Keratinocyte (primary cell): ENCODE data around the gene CDKN1B. TPM values are rescaled to one million over a fixed set of nuclear protein-coding genes. Genes with fewer than 3 reads are reported as not detected.

Source experiments
- DNase-seq: peaks from one replicate; pipeline ENCODE4 v3.0.0-alpha.2; 2011; ENCODE audit warnings: low read depth, missing footprints, low spot score
- FAIRE-seq: peaks from 2 replicates; lab custom pipeline; 2011; peaks lifted over from hg19 to GRCh38; lab: Jason Lieb, UNC
- H2AFZ ChIP-seq: 2 replicates; pipeline ENCODE4 v1.6.0; 2012; ENCODE audit warnings: low read length, control low read depth, inconsistent platforms; ENCODE audit not compliant: control insufficient read depth
- H3K27ac ChIP-seq: 2 replicates; pipeline ENCODE4 v1.5.1; 2011; ENCODE audit warnings: low read length; ENCODE audit not compliant: control insufficient read depth, insufficient read depth
- H3K27me3 ChIP-seq: 3 replicates; pipeline ENCODE4 v1.6.0; 2011; ENCODE audit warnings: low read length; ENCODE audit not compliant: control insufficient read depth, insufficient read depth; ENCODE audit errors: extremely low read depth
- H3K36me3 ChIP-seq, 2 experiments: 2 replicates in 1 of 2; 3 replicates in 1 of 2; pipeline ENCODE4 v1.5.1; 2011; ENCODE audit warnings: low read length in 2 of 2, mild to moderate bottlenecking in 1 of 2; ENCODE audit not compliant: control insufficient read depth in 2 of 2, insufficient read depth in 2 of 2; ENCODE audit errors: extremely low read depth in 1 of 2
- H3K4me1 ChIP-seq: 3 replicates; pipeline ENCODE4 v1.5.1; 2011; ENCODE audit warnings: low read length; ENCODE audit not compliant: control insufficient read depth, insufficient read depth; ENCODE audit errors: extremely low read depth
- H3K4me2 ChIP-seq: 3 replicates; pipeline ENCODE4 v1.6.0; 2011; ENCODE audit warnings: low read depth, low read length; ENCODE audit not compliant: control insufficient read depth, insufficient read depth; ENCODE audit errors: extremely low read depth
- H3K4me3 ChIP-seq, 3 experiments: fragments of 200-600 bp in 1 of 3; sonication (generic) in 1 of 3; 2 replicates in 2 of 3; 3 replicates in 1 of 3; pipeline ENCODE4 v1.5.1; 2011 to 2016; ENCODE audit warnings: low read length in 3 of 3, mild to moderate bottlenecking in 3 of 3, control low read depth in 2 of 3, inconsistent platforms in 1 of 3, low read depth in 1 of 3, mixed read lengths in 1 of 3, mixed run types in 1 of 3, moderate library complexity in 1 of 3; ENCODE audit not compliant: control insufficient read depth in 2 of 3, insufficient read depth in 2 of 3; ENCODE audit errors: extremely low read depth in 1 of 3
- H3K79me2 ChIP-seq: 2 replicates; pipeline ENCODE4 v1.6.0; 2012; ENCODE audit warnings: low read length; ENCODE audit not compliant: control insufficient read depth, insufficient read depth
- H3K9ac ChIP-seq: 3 replicates; pipeline ENCODE4 v1.6.0; 2011; ENCODE audit warnings: low read length; ENCODE audit not compliant: control insufficient read depth, insufficient read depth; ENCODE audit errors: extremely low read depth
- H3K9me1 ChIP-seq: 3 replicates; pipeline ENCODE4 v1.6.0; 2011; ENCODE audit warnings: low read length; ENCODE audit not compliant: control insufficient read depth, insufficient read depth; ENCODE audit errors: extremely low read depth
- H3K9me3 ChIP-seq: 2 replicates; pipeline ENCODE4 v1.5.1; 2012; ENCODE audit warnings: low read depth, low read length; ENCODE audit not compliant: control insufficient read depth
- H4K20me1 ChIP-seq: 3 replicates; pipeline ENCODE4 v1.6.0; 2011; ENCODE audit warnings: low read length; ENCODE audit not compliant: control insufficient read depth, insufficient read depth; ENCODE audit errors: extremely low read depth
- EZH2 ChIP-seq: IDR thresholded peaks from one replicate; pipeline ENCODE4 v1.6.1; 2012; ENCODE audit warnings: inconsistent platforms, mild to moderate bottlenecking, low read length, moderate library complexity
- dilution Hi-C: fragments of 300-500 bp; cut with MboI; formaldehyde crosslinking; loops from one replicate; pipeline ENCODE4 v1.7.0; 2020; ENCODE audit warnings: low sequenced_read_pairs; ENCODE audit not compliant: extremely low pct_ligation_motif_present
- polyA plus RNA-seq, 5 experiments: library from polyadenylated mRNA; depleted of rRNA in 3 of 5; stranded (reverse) in 3 of 5; stranded (forward) in 1 of 5; unstranded in 1 of 5; fragments of >200 nt; gene quantifications; 1 replicate in 1 of 5; 2 replicates in 3 of 5; 3 replicates in 1 of 5; pipeline versions ENCODE4 v1.2.1 to v1.2.3, GENCODE V29; 2011 to 2012; ENCODE audit warnings: missing spikeins in 2 of 5, low read depth in 1 of 5, low replicate concordance in 1 of 5
- TF ChIP-seq, protein P1 (sequence below), 3 experiments: IDR thresholded peaks in 1 of 3; conservative IDR thresholded peaks in 1 of 3; optimal IDR thresholded peaks in 1 of 3; 2 replicates in 2 of 3; 3 replicates in 1 of 3; pipeline versions ENCODE3 to v1.5.1; 2011; ENCODE audit warnings: low read length in 3 of 3, mild to moderate bottlenecking in 3 of 3, moderate library complexity in 2 of 3, control low read depth in 1 of 3, inconsistent platforms in 1 of 3; ENCODE audit not compliant: insufficient read depth in 2 of 3; ENCODE audit errors: extremely low read depth in 1 of 3

The CDKN1B gene
- polyA plus RNA-seq, 1 donor (not counting 4 experiments of a cell fraction or from before 2014, with no cell fraction given): 5.1 TPM

DNA sequence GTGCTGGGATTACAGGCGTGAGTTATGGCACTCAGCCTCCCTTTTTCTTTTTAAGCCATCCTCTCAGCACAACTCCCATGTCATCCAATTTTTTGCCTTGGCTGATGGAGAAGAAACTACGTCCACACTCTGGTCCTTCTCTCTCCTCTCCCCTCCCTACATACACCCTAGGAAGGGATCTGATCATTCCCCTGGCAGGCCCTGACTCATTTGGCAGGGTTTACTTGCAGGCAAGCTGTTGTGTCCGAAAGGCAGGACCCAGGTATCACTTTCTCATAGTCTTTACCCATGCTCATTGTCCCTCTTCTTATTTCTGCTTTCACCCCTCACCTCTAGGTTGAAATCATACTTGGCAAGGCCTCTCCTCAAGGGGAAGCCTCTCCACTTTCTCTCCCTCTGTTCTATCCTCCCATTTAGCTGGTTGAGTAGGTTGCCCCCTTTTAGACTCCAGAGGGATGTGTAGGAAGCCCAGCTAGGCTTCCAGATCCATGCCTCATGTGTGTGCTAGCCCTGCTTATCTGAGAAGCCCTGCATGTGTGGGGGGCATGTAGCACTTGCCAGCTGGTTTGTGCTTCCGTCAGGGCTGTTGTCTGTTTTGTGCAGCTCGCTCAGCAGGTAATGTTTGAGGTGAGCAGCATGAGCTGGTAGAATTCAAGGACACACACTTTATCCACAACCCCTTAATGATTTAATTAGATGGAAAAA lies 36.0 kb upstream of the CDKN1B start:
- Histone ChIP-seq H3K4me1 (no peaks in the 10 kb centered on the region), H3K79me2 (no peaks in the 10 kb centered on the region), H3K4me2 (no peak overlapping the region), H4K20me1 (no peaks in the 10 kb centered on the region), H3K9ac (no peak overlapping the region), H3K27ac (no peak overlapping the region), H2AFZ (no peak overlapping the region), H3K36me3 (no peaks in the 10 kb centered on the region), H3K9me3 (no peaks in the 10 kb centered on the region), H3K9me1 (no peaks in the 10 kb centered on the region), H3K27me3 (no peaks in the 10 kb centered on the region), H3K4me3 (no peak overlapping the region)
- TF ChIP-seq EZH2: no peak
- TF ChIP-seq, protein P1, sequence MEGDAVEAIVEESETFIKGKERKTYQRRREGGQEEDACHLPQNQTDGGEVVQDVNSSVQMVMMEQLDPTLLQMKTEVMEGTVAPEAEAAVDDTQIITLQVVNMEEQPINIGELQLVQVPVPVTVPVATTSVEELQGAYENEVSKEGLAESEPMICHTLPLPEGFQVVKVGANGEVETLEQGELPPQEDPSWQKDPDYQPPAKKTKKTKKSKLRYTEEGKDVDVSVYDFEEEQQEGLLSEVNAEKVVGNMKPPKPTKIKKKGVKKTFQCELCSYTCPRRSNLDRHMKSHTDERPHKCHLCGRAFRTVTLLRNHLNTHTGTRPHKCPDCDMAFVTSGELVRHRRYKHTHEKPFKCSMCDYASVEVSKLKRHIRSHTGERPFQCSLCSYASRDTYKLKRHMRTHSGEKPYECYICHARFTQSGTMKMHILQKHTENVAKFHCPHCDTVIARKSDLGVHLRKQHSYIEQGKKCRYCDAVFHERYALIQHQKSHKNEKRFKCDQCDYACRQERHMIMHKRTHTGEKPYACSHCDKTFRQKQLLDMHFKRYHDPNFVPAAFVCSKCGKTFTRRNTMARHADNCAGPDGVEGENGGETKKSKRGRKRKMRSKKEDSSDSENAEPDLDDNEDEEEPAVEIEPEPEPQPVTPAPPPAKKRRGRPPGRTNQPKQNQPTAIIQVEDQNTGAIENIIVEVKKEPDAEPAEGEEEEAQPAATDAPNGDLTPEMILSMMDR (optimal IDR thresholded peaks at IDR 0.05 in 1 of 3, IDR thresholded peaks at IDR 0.05 in 1 of 3, conservative IDR thresholded peaks at IDR 0.05 in 1 of 3; ENCODE audit: extremely low read depth in 1 of 3, insufficient read depth in 2 of 3, low read length in 3 of 3): no peak
- DNase-seq (no peak), FAIRE-seq (no peak)
- dilution Hi-C loops: no loop called here

GRCh38 chr12:12682284-12682683 lies 34.9 kb upstream of the CDKN1B start:
- dilution Hi-C loops: no loop called here
- Histone ChIP-seq H3K27me3 (no peaks in the 10 kb centered on the region), H3K79me2 (no peaks in the 10 kb centered on the region), H4K20me1 (no peaks in the 10 kb centered on the region), H3K9me3 (no peaks in the 10 kb centered on the region), H3K9me1 (no peaks in the 10 kb centered on the region), H3K4me1 (no peaks in the 10 kb centered on the region), H3K4me2 (no peak overlapping the region), H3K4me3 (no peak overlapping the region), H3K27ac (no peak overlapping the region), H3K36me3 (no peaks in the 10 kb centered on the region), H2AFZ (no peak overlapping the region), H3K9ac (no peak overlapping the region)
- no peak for DNase-seq
- no peak for TF ChIP-seq EZH2
- TF ChIP-seq, protein P1 (optimal IDR thresholded peaks at IDR 0.05 in 1 of 3, IDR thresholded peaks at IDR 0.05 in 1 of 3, conservative IDR thresholded peaks at IDR 0.05 in 1 of 3; ENCODE audit: extremely low read depth in 1 of 3, insufficient read depth in 2 of 3, low read length in 3 of 3): no peak
- FAIRE-seq: no peak
